Activated CD8-positive, alpha-beta memory T cell treated with anti-CD3 and anti-CD28 coated beads, Interleukin-2, amount 50 U/mL, for 48 hours (primary cell): ENCODE results near the gene MBOAT7.
A peak's percentile ranks its signal among the peaks of the same experiment; 100 is the strongest.
"Not testable (repeated sequence)": the region's sequence is repeated elsewhere in the genome, so short reads cannot be mapped to it uniquely, and the experiment has no call there.

ENCODE experiments used
- DNase-seq: peaks from one replicate; pipeline ENCODE4 v3.0.0-alpha.2; 2020

The MBOAT7 gene

DNA sequence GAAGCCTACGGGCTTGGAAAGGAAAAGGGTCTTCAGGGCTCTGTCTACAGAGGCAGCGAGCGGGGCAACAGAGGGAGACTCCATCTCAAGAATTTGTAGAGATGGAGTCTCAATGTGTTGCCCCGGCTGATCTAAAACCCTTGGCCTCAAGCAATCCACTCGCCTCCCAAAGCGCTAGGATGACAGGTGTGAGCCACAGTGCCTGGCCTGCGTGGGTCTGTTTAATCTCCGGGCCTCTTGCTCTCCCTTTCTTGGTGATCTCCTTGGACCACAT, 19.3 kb upstream of the MBOAT7 start:
- peak; percentile 86 for DNase-seq

DNA sequence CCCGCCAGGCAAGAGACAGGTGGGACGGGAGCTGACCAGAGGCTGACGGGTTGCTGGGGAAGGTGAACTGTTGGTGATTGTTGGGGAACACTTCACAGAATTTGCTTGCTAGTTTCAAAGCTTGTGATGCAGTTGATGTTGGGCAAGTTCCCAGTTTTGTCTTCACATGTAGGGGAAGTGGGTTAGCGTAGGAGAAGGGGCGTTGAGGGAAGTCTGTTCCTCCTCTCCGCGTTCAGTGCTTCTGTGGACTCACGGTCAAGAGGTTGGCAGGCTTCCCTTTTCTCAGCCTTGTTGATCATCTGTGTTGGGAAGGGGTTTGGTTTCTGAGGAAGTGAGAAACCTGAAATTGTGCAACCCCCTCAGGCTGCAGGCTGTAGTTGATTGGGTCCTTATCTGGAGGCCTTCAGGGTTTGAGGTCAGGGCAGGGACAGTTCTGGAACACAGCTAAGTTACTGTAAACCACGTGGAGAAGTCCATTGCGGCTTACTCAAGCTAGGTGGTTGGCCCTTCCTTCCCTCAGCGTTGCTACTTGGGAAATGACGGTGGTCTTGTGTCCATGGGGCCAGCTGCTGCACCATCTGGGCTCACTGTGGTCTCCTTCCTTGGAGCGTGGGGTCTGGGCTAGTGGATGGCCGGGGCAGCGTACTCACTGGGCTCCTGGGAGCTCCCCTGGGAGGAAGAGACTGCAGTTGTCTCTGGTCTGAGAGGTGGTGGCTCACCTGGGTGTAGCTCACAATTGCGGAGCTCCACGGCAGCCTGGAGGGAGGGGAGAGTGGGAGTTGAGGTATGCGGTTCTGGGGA, 18.8 kb upstream of the MBOAT7 start:
- DNase-seq = peak; percentile 84

DNA sequence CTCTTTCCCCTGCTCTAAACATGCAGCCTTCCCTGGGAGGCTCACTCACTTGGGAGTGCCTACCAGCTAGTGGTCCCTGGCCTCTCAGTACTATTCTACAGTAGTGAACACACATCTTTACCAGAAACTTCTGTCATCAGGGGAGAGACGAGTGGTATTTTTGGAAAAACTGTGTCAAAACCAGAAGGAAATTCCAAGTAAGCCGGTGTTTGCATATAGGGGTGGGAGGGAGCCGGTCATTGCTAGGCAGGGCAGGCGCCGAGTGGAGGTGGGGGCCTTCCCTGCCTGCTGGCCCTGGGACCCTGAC, 18.2 kb upstream of the MBOAT7 start:
- no peak for DNase-seq

DNA sequence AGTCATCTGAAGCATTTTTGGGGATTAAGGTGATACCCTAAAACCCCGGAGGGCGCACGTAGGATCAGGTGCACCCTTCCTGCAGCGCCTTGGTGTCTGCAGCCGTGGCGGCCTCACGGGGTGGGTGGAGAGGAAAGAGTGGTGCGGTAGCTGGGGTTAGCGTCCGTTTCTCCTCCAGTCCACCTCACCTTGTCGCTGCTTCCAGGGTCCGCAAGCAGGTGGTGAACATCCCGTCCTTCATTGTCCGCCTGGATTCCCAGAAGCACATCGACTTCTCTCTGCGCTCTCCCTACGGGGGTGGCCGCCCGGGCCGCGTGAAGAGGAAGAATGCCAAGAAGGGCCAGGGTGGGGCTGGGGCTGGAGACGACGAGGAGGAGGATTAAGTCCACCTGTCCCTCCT, 17.8 kb upstream of the MBOAT7 start:
- peak; percentile 72 for DNase-seq

DNA sequence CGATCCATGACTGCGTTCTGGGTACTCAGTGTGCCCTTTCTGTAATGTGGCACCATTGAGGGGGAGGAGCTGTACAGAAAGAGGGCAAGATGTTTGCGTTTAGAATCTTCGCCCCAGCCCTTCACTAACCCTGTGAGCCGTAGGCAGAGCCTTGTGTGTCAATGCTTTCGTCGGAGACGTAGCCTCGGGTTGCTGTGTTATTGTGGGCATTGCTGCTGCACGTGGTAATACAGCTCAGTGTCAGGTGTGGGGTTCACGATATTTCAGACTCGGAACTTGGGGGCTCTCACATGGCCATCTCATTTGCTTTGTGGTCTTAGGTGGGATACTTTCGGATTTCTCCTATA, 17.4 kb upstream of the MBOAT7 start:
- peak; percentile 71 for DNase-seq

DNA sequence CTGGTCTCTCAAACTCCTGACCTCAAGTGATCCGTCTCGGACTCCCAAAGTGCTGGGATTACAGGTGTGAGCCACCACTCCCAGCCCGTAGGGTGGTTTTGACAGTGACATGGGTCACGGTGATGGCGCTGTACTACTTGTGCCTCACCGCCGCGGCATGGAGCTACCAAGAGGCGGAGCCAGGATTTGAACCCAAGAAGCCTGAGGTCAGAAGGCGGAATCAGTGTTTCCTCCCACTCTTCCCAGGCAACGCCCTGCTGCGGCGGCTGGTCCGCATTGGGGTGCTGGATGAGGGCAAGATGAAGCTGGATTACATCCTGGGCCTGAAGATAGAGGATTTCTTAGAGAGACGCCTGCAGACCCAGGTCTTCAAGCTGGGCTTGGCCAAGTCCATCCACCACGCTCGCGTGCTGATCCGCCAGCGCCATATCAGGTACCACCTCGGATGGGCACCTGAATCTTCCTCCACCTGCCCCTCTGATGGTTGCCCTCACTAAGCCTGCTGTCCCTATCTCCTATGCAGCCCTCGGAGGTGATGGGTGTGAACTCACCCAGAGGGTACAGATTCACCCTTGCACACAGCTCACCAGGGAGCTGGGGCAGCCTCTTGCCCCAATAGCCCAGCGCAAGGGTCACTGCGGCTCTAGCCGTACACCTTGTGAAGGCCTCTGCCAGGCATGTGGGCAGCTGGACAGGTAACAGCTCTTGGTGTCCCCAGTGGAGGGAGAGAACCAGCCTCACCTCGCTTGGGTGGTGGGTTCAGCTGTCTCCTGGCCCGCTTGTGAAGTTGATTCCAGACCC, 16.9 kb upstream of the MBOAT7 start:
- DNase-seq = no peak

DNA sequence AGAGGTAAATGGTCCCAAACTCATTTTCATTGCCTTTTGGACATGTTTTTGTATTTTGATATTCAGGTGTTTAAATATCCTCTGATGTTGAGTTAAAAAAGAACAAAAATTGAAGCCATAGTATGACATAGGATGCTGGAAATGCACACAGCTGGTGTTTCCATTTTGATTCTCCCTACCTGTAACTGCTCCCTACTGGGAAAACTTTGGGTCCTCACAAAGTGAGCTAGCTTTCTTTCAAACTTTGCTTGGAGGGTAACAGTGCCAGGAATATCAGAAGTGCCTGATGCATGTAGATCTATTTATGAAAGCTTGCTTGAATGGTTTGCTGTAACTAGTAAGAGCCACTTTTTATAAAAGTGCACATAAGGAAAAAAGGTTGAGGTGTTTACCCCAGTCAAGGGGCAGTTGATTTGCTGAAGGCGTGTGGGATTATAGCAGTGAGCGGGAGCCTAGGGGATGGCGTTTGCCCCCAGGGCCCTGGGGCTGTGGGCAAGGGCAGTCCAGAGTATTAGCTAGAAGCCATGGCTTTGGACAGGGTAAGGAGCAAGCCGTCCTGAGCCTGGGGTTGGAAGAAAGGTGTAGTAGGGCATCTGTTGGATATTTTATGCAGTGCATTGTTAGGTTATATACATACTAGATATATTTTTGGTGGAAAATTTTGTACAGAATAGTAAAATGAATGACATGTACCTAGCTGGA, 15.5 kb upstream of the MBOAT7 start:
- DNase-seq = no peak

DNA sequence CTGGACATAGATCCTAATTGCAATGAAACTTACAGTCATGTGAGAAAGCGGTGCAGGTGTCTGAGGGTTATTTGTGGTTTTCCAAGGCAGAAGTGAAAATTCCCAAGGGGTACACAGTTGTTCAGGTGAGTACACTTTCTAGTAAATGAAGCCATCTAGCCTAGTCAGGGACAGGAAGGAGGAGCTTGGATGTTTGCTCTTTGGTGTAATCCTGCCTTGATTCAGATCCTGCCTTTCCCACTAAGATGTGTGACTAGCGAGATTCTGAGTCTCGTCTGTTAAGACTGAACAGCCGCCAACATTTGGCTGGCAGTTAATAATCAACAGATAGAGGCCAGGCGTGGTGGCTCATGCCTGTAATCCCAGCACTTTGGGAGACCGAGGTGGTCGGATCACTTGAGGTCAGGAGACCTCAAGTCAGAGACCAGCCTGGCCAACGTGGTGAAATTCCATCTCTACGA, 13.8 kb upstream of the MBOAT7 start:
- no peak for DNase-seq

DNA sequence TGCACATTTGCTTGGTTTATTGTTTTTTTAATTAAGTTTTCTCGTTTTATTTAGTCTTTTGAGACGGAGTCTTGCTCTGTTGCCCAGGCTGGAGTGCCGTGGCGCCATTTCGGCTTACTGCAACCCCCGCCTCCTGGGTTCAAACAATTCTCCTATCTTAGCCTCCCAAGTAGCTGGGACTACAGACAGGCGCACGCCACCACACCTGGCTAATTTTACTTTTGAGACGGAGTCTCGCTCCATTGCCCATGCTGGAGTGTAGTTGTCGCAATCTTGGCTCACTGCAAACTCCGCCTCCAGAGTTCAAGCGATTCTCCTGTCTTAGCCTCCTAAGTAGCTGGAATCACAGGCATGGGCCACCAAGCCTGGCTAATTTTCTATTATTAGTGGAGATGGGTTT, 12.6 kb upstream of the MBOAT7 start:
- no peak for DNase-seq

DNA sequence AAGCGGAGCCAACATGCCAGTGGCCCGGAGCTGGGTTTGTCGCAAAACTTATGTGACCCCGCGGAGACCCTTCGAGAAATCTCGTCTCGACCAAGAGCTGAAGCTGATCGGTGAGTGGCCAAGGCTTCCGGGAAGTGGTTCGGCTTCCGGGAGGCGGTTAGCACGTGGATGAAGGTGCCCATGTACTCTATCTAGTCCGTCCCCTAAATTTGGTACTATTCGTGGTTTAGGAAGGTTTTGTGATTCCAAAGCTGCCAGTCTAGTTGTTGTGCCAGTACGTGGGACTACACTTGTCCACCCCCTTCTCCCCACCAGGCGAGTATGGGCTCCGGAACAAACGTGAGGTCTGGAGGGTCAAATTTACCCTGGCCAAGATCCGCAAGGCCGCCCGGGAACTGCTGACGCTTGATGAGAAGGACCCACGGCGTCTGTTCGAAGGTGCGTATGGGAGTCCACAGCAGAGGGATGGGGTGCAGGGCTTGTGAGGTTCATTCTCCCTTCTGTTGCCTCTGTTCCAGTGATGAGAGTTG, 11.9 kb upstream of the MBOAT7 start:
- DNase-seq = peak; percentile 71

DNA sequence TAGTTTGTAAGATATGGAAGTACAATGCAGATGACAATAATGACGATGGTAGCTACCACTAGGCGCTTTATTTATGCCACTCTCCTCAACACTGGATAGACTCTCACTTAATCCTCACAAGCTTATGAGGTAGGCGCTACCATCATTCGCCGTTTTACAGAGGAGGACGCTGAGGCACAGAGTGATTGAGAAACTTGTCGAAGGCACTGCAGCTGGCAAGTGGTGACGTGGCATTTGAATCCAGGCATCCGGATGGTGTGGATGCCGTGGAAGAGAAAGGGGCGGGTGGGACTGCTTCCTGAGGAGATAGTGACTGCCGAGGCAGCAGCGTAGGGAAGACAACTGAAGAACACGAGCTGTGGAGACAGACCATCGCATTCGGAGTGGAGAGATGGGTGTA, 10.0 kb upstream of the MBOAT7 start:
- no peak for DNase-seq

DNA sequence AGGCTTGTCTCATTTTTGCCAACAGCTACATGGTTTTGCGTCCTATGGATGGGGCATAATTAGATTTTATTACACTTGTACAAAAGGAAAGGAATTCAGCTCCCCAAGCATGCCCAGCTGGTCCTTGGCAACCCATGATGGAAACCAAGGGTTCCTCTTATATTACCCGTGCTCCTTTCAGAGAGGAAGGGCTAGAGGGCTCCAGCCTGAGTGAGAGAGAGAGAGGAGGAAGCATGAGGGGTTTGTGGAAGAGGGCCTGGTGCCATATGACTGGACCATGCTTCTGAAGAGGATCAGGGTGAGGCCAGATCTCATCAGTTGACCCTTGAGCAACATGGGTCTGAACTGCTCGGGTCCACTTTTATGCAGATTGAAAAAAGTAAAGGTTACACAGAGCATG, 7.7 kb upstream of the MBOAT7 start:
- DNase-seq = no peak

DNA sequence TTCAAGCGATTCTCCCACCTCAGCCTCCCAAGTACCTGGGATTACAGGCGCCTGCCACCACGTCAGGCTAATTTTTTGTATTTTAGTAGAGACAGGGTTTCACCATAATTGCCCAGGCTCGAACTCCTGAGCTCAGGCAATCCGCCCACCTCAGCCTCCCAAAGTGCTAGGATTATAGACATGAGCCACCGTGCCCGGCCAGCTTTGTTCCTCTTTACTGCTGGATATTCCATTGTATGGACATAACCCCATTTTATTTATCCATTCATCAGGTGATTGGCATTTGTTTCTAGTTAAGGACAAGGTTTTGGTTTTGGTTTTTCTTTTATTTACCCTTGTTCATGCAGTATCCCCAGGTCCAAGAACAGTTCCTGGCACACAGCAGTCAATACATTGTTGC, 7.2 kb upstream of the MBOAT7 start:
- DNase-seq = no peak

DNA sequence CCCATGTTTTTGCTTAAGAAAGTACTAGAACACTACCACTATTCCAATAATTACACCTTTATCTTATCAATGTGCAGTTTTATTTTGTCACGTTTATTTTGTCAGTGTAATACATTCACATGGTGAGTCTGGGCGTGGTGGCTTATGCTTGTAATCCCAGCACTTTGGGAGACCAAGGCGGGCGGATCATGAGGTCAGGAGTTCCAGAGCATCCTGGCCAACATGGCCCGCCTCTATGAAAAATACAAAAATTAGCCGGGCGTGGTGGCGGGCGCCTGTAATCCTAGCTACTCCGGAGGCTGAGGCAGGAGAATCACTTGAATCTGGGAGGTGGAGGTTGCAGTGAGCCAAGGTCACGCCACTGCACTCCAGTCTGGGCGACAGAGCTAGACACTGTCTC, 5.1 kb upstream of the MBOAT7 start:
- DNase-seq = not testable (repeated sequence)

DNA sequence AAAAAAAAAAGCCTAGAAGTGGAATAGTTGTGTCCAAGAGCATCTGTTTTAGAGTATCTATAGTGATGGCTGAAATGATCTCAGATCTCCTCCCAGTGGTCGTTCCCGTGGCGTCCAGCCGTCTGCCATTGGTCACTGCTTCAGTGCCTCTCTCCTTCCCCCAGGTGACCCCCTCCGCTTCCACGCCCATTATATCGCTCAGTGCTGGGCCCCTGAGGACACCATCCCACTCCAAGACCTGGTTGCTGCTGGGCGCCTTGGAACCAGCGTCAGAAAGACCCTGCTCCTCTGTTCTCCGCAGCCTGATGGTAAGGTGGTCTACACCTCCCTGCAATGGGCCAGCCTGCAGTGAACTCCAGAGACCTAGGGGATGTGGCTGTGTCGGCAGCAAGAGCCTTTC, 3.6 kb upstream of the MBOAT7 start:
- DNase-seq = no peak

DNA sequence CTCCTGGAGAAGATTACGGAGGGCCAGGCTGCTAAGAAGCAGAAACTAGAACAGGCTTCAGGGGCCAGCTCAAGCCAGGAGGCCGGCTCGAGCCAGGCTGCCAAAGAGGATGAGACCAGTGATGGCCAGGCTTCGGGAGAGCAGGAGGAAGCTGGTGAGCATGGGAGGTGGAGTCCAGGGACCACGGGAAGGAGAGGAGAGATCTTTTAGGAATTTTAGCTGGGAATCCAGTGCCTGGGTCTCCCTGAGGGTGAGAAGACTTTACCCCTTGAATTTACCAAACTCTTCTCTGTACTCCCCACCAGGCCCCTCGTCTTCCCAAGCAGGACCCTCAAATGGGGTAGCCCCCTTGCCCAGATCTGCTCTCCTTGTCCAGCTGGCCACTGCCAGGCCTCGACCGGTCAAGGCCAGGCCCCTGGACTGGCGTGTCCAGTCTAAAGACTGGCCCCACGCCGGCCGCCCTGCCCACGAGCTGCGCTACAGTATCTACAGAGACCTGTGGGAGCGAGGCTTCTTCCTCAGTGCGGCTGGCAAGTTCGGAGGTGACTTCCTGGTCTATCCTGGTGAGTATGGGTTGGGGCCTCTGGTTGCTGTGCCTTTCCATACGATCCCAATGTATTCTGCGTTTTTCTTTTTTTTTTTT, 2.6 kb upstream of the MBOAT7 start:
- no peak for DNase-seq

DNA sequence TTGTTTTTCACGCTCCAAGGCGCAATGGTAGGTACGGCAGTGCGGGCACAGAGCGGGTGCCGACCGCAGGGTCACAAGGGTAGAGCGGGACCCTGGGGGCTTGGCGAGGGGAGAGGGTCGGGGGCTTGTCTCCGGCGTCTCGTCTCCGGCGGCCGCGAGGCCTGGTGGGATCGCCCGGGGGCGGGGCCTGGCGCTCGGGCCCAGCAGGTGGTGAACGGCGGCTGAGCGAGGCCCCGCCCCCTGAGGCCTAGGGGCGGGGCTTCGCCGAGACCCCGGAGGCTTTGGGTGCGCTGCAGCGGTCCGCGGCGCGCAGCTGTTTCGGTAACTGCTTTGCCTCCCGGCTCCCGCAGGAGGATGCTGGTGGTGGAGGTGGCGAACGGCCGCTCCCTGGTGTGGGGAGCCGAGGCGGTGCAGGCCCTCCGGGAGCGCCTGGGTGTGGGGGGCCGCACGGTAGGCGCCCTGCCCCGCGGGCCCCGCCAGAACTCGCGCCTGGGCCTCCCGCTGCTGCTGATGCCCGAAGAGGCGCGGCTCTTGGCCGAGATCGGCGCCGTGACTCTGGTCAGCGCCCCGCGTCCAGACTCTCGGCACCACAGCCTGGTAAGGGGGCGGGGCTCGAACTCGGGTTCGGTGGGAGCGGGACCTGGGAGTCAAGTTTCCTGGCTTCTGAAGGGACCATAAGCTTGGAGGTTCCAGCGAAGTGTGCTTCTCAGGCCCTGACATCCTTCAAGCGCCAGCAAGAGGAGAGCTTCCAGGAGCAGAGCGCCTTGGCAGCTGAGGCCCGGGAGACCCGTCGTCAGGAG, 1.8 kb upstream of the MBOAT7 start, which contains the start of gene TSEN34:
Gene TSEN34, plus strand, starts transcription at position 298 of the 800 bp plus-strand sequence. Its CDS starts 57 bp downstream, at position 355.
- peak; percentile 94 for DNase-seq

DNA sequence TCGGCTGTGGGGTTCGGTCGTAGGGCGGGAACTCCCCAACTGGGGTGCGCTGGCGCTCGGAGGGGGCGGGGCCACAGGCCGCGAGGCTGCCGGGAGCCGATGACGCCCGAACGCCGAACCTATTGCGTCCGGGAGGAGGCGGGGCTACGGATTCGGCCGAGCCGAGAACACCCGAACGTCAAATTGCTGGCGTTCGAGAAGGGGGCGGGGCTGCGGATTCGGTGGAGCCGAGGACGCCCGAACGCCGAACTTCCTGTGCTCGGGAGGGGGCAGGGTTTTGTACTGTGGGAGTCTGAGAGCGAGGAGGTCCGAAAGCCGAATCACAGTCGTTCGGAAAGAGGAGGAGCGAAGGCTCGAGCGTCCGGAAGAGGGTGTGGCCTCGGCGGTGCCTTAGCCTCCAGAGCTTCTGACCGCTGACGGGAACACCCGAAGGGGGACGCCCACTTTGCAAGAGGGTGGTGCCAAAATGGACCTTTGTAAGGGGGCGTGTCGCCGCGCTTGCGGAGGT, 1.2 kb upstream of the MBOAT7 start:
- DNase-seq = peak; percentile 99

DNA sequence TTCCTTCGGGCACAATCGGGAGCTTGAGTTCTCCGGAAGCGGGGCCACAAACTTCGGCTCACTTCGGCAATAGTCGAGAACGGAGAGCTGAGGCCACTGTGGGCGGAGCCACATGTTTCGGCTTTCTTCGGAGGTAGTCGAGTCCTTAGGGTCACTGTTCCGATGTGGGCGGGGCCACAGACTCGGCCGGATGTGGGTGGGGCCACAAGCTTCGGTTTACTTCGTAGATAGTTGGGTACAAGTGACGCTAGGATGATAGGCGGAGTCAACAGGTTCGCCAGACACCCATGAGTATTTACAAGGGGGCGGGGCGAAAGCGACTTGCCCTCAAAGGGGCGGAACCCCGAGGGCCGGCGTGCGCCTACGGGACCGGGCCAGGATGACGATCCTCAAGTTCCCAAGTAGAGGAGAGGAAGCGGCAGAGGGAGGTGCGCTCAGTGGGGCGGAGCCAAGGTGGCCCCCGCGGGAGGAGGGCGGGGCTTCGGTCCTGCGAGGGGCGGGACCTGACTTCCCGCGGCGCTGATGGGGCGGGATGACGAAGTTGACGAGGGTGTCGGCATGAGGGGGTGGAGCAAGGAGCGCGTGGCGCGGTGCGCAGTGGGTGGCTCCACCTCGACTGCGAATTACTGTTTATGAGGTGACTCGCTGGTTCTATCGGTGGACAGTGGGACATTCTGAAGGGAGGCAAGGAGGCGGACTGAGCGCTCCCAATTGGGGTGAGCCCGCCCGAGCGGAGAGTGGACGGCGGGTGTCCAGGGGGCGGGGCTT, 539 bp upstream of the MBOAT7 start:
- peak; percentile 98 for DNase-seq

DNA sequence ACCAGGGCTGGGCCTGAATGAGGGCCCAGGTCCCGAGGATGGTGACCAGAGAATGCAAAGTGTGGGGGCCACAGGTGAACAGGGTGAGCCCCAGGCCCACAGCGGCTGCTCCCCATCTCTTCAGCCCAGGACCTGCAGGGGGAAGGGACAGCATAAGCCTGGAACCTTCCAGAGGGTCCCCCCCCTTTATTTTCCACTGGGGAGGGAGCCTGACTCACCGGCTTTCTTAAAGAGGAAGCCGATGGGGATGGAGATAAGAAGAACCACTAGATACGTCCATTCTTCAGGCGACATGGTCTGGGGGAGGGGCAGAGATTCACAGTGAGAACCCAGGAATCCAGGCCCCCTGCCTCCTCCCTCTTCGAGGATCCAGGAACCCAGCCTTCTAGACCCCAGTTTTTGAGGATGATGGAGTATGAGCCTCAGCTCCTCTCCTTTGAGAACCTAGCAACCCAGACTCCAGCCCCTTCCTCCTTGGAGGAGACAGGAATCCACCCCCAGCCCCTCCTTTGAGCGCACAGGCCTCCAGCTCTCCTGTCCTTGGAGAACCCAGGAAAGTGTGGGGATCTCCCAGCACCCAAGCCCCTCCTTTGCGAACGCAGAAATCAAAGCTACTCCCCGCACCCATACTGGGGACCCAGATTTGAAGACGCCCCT, 1.0 kb downstream of the MBOAT7 start:
- peak; percentile 73 for DNase-seq

DNA sequence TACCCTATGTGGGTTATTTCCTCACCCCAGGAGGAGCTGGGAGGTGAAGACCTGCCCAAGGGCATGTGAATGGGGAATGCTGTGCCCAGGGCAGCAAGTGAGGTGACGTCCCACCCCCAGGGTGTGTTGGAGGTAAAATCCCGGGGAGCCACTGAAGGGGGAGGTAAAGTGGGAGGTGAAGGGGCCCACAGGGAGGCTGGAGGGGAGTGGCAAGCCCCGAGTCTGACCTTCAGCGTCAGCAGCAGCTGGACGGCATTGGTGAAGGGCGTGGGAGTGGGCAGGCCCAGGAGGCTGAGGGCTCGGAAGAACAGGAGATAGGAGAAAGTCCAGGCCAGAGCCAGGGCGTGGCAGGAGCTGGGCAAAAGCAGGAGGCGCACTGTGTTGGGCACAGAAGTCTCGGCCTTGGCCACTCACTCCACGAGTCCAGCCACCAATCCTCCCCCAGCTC, 2.4 kb downstream of the MBOAT7 start:
- DNase-seq = no peak
